NCI-H345 treated with DMSO at 0.1 percent for 48 hours (cell line): ENCODE measurements around the gene SLC41A3.
"Not testable (repeated sequence)": the region's sequence is repeated elsewhere in the genome, so short reads cannot be mapped to it uniquely, and the experiment has no call there.

Source experiments
- DNase-seq: peaks from one replicate; lab custom pipeline; 2025; ENCODE audit not compliant: unreplicated experiment; lab: John Stamatoyannopoulos, UW

Gene SLC41A3

DNA sequence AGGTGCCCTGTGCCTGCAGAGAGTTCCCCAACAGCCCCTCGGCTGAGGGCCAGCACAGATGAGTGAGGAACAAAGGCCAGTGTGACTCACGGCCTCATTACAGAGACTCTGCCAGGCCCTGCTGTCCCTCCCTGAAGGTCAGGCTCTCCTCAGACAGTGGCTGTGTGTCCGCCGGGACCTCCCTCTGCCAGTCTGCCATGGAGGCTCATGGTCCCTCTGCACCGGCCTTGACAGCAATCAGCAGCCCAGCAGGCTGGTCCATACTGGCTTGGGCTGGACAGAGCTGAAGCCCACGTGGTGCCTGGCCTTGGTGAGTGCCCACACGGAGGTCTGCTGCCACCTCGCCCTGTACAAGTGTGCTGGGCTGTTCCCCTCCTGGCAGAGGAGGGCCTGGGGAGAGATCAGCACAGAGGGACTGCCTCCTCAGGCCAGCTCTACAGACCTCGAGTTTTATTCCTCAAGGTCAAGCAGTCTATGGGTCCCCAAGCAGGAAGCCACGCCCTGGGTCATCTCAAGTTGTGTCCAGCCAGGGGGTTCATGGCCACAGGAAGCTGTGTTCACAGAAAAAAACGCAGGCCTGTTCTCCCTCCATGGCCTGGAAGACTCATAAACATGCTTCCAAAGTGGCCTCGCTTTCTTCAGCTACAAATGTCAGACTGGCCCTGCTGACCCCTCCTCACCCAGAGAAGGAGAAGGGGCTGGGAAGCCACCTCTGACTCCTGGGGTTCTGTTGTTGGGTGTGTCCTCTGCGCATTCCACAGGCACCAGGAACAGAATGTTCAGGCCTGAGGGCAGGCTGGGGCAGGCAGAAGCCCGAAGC, 27.0 kb downstream of the SLC41A3 start:
- DNase-seq: no peak

DNA sequence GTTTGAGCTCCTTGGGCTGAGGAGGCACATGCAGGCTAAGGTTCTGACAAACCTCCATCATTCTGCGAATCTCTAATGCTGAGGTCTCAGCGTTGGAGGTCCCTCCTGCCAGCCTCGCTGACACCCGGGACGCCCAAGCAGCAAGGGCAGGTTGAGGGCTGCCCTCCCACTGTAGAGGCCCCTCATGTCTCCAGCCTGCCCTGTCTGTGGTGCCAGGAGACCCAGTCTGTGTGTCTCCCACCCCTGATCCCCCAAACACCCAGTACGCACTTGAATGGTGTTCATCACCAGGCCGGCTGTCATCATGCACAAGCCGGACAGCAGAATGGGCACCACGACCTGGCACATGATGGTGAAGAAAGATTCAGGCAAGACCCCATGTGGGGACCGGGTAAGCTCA, 27.8 kb downstream of the SLC41A3 start:
- DNase-seq: no peak

DNA sequence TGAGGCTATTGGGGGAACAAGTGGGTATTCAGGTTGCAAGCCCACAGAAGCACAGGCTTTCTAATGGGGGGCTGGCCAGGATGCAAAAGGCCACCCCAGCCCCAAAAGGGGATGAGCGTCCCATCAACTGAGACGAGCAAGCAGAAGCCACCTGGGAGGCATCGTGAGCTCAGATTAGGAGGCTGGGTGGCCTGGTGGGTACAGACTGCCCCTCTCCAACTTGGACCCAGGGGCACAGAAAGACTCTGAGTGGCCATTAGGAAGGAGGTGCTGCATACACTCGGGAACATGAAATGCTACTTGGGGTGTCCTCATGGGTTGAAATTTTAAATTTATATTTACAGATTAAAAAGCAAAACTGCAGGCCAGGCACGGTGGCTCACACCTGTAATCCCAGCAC, 29.1 kb downstream of the SLC41A3 start:
- DNase-seq: no peak

- no peak for DNase-seq
These were observed 29.9 kb downstream of the SLC41A3 start for GRCh38 chr3:126053949-126054569.

- no peak for DNase-seq
These were observed 30.4 kb downstream of the SLC41A3 start for GRCh38 chr3:126053513-126053912.

DNA sequence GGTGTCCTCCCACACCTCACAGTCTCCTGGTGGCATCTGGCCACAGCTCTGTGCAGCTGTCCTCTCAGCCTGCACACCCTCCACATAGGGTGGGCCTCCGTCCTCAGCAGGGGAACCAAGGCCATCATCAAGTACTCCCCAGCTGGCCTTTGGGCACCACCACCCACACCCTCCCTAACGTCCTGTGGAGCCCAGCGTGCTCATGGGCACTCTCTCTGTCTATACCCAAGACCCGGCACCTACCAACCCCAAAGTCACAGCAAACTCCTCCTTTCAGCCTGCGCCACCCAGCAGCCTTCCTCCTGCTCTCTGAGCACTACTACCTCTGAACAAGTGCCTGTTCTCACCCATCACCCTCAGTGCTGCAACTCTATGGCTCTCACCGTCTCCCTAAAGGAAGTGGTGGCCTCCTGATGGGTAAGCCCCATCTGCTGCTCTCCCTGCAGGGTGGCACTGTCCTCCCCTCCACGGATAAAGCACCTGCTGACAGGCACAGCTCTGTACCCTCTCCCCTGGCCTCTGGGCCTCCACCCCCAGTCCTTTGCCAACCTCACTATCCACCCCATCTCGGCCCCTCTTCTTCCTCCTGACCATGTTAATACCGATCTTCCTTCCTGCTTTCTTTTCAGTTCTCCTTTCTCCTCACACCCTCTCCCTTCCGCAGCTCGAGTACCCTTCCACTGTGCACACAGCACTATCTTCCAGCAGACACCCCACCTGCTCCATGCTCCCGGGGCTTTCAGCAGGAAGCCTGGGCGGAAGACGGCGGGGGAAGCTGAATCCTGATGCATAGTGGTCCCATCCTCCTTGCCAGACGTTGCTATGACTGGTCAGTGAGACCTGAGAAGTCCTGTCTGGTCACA, 31.5 kb downstream of the SLC41A3 start:
- no peak for DNase-seq

GRCh38 chr3:126051741-126052140, 32.2 kb downstream of the SLC41A3 start:
- DNase-seq: no peak

GRCh38 chr3:126051234-126051633, 32.7 kb downstream of the SLC41A3 start:
- DNase-seq: no peak

DNA sequence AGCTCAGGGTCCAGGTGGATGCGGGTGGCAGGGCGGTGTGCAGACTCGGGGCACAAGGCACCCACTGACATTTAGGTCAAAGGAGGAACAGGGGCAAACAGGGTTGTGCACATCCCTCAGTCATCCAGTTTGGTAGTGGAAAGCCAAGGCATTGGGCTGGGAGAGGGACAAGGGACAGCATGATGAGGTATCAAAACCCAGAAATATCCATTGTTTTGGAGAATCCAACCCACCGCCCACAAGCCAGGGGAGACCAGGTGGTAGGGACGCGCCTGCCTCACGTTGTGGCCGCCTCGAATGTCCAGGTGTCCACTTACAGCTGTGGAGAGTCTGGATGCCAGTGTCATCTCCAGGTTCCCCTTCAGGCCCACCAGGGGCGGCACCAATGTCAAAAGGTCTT, 33.3 kb downstream of the SLC41A3 start:
- DNase-seq: no peak

DNA sequence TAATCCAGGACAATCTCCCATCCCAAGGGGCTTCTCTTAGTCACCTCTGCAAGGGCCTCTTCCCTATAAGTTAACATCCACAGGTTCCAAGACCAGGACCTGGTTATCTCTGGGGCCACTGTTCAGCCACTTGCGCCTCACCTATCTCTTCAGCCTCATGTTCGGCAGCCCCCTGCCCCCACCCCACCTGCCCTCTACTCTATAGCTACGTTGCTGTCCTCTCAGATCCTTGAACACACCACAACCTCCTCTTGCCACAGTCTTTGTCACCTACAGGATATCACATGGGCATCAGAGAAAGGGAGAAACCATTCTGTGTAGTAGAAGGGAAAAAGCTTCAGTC, 33.9 kb downstream of the SLC41A3 start:
- DNase-seq: no peak

- no peak for DNase-seq
These were observed 34.5 kb downstream of the SLC41A3 start for GRCh38 chr3:126049289-126050049.

DNA sequence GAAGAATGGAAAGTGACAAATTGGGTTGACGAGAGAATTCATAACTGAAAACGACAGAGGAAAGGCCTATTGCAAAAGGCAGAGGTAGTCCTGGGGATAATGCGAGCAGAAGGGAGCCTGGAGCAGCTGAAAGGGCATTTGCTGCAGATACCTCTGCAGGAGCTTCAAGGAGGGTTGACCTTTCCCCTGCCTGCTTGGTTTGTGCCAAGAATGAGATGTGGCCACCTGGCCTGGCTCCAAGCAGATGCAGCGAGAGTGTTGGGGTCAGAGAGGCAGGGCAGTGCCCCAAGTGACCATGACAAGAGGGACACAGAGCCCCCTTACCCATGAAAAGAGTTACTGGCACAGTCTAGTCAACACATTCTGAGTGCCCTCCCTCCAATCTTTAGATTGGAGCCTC, 43.5 kb downstream of the SLC41A3 start:
- DNase-seq: no peak

DNA sequence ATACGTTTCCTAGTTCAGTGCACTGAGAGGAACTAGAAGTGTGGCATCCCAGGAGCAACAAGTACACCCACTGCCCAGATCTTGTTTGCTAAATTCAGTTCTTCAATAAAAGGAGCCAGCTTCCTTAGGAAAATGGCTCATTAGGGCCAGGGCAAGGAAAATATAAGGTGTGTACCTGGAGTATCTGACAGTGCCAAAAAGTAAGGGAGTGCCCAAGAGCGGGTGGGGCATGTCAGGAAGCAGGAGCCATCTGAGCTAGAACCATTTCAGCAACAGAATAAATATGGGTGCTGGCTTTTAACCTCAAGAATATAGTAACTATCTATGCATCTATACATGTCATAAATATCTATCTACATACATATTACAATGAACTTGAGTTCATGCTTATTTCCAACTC, 44.1 kb downstream of the SLC41A3 start:
- DNase-seq: no peak

GRCh38 chr3:126038791-126039190, 45.1 kb downstream of the SLC41A3 start:
- DNase-seq: not testable (repeated sequence)

GRCh38 chr3:126036056-126036549, 47.8 kb downstream of the SLC41A3 start:
- DNase-seq: no peak

DNA sequence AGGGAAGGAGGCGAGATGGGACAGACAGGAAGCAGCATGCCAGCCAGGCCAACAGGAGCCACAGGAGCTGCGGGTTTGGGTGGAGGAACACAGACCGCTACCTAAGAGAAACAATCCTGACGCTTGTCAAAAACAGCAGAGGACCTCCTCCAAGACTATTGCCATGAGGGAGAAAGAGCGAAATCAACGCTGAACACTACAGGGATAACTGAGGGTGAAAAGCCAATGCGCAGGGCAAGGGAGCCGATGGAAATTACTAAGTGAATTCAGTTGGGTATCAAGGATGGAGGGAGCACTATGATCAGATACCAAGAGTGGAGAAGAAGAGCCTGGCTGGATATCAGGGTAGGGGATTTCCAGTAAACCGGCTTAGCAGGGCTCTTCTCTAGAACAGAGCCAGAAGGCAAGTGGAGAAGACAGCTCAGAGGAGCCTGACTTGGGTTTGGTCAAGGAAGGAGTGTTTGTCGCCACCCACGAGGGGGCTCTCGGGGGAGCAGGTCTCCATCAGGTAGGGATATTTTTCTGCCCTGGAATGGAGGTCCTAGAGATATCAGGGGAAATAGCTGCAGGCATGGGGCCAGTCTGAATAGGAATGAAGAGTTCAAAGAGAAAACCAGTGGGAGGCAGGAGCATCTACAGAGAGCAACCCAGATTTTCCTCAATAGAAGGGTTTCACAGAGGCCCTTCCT, 48.4 kb downstream of the SLC41A3 start:
- peak; percentile 45 for DNase-seq

DNA sequence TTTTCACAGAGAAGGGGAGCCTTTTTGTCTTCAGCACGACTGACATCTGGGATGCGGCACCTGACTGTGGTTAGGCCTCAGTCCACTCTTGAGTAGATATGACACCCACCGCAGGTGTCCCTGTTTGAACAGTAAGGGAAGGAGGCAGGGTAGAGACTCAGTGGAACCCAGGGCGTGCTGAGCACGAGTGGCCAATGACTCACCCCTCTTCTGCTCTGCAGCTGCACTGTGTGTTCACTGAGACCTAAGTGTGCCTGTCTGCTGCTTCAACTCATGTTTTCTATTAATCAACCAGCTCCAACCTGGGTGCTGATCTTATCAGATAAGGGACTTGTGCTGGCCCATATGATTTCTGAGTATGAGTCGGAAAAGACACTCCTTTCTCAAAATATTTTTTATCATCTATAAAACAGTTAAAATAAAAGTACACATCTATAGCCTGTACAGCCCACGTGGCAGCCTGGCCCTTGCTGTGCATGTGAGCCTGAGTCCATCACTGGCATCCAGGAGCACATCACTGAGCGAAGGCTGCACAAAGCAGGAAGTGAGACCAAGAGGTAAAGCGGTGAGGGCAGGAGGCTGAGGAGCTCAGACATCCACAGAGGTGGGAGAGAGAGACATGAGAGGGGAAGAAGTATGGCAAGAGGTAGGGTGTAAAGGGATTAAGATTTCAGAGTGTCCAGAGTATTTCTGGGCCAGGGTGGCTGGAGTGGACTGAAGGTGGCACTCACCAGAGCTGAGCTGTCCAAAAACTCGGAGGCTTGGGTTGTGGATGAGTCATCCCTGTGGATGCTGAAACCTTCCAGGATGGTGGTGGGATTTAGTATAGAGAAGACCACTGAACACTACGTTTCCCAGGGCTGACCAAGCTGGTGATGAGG, 49.2 kb downstream of the SLC41A3 start:
- DNase-seq: no peak

DNA sequence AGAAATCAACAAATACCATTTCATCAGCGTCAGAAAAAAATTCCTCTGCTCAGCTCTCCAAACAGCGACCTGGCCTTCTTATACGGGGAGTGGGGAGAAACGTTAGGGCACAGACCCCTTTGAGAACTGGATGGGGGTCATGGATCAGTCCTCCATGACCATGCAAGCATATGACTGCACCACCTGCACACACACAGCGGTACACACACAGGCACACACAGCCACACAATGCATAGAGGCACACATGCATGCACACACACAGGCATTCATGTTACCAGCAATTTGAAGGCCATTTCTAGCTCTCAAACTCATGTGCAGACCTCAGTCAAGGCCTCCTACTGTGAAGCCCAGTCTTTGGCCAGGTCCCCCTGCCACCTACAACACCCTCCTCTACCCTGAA, 50.2 kb downstream of the SLC41A3 start:
- no peak for DNase-seq

- DNase-seq: no peak
These were observed 50.7 kb downstream of the SLC41A3 start for GRCh38 chr3:126033051-126033745.
